ENCODE results near the gene GPR33. TPM values are rescaled to one million over a fixed set of nuclear protein-coding genes. Genes with fewer than 3 reads are reported as not detected.
"Not testable (repeated sequence)": the region's sequence is repeated elsewhere in the genome, so short reads cannot be mapped to it uniquely, and the experiment has no call there.

Gene GPR33
- total RNA-seq, 1 donor from 2014 or later, result not detected

DNA sequence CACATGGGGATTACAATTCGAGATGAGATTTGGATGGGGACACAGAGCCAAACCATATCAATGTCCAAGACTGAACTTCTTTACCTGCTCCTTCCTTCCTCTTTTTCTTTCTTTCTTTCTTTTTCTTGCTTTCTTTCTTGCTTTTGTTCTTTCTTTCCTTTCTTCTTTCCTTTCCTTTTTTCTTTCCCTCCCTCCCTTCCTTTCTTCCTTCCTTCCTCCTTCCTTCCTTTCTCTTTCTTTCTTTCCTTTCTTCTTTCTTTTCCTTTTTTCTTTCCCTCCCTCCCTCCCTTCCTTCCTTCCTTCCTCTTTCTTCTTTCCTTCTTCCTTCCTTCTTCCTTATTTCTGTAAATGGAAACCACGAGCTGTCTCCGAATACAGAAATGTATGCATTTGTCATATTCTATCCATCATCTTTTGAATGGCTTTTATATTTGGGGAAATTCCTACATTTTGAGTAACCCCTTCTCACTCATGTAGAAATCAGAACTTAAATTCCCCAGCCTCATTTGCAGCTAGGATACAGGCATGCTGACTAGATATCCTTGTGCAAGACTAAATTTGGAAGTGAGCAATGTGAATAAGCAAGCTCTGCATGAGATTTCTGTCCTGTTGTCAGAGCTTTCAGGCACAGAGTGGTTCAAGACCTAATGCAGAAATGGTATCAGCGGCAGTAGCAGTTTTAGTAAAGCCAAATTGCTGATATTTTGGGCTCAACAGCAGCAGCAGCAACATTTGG lies 11.5 kb downstream of the GPR33 start:
- Histone ChIP-seq H3K36me3 (ENCODE audit: control insufficient read depth, insufficient read depth, low read length) (no peaks in the 10 kb centered on the region), H3K4me3 (ENCODE audit: low read depth, low read length) (no peak overlapping the region), H3K27me3 (ENCODE audit: control insufficient read depth, insufficient read depth, low read length) (no peaks in the 10 kb centered on the region)
- no peak for DNase-seq (ENCODE audit: low read depth)
- TF ChIP-seq, protein P1, sequence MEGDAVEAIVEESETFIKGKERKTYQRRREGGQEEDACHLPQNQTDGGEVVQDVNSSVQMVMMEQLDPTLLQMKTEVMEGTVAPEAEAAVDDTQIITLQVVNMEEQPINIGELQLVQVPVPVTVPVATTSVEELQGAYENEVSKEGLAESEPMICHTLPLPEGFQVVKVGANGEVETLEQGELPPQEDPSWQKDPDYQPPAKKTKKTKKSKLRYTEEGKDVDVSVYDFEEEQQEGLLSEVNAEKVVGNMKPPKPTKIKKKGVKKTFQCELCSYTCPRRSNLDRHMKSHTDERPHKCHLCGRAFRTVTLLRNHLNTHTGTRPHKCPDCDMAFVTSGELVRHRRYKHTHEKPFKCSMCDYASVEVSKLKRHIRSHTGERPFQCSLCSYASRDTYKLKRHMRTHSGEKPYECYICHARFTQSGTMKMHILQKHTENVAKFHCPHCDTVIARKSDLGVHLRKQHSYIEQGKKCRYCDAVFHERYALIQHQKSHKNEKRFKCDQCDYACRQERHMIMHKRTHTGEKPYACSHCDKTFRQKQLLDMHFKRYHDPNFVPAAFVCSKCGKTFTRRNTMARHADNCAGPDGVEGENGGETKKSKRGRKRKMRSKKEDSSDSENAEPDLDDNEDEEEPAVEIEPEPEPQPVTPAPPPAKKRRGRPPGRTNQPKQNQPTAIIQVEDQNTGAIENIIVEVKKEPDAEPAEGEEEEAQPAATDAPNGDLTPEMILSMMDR (IDR thresholded peaks at IDR 0.05; ENCODE audit: insufficient read depth, low read length, poor library complexity, severe bottlenecking), result no peak

DNA sequence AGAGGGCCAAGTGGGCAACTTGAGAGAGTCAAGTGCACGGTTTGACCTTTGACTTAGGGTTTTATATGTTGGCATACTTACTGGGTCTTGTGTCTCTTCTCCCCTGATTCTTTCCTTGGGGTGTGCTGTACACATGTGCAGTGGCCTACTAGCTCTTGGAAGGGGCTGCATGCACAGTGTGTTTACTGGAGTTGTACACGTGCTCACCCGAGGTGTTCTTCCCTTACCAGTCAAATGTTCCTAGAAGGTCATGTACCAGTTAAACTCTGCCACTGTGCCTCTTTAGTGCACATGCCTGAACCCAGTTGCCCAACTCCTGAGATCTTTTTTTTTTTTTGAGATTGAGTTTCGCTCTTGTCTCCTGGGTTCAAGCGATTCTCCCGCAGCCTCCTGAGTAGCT lies 21.3 kb downstream of the GPR33 start:
- Histone ChIP-seq H3K27me3 (ENCODE audit: control insufficient read depth, insufficient read depth, low read length) (no peaks in the 10 kb centered on the region), H3K36me3 (ENCODE audit: control insufficient read depth, insufficient read depth, low read length) (no peaks in the 10 kb centered on the region), H3K4me3 (ENCODE audit: low read depth, low read length) (no peak overlapping the region)
- TF ChIP-seq, protein P1 (IDR thresholded peaks at IDR 0.05; ENCODE audit: insufficient read depth, low read length, poor library complexity, severe bottlenecking), result no peak
- DNase-seq (ENCODE audit: low read depth), result no peak

DNA sequence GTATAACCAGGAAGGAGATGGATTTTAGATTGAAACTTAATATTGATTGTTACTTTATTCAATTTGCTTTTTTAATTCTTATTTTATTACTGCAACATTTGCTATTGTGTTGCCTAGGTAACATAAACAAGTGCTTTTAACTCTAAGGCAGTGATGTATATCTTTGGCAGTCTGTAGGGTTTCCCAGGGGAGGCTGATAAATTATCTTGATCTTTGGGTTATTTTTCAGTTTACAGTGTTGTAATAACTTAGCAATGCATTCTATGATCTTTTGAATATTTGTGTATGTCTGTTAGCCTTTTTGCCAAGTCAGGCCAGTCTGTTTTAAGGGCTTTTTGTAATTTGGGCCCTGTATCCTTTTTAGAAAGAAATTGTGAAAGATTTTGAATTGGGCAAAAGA lies 22.7 kb downstream of the GPR33 start:
- no peak for DNase-seq (ENCODE audit: low read depth)
- TF ChIP-seq, protein P1 (IDR thresholded peaks at IDR 0.05; ENCODE audit: insufficient read depth, low read length, poor library complexity, severe bottlenecking), result no peak
- Histone ChIP-seq H3K36me3 (ENCODE audit: control insufficient read depth, insufficient read depth, low read length) (no peaks in the 10 kb centered on the region), H3K4me3 (ENCODE audit: low read depth, low read length) (no peak overlapping the region), H3K27me3 (ENCODE audit: control insufficient read depth, insufficient read depth, low read length) (no peaks in the 10 kb centered on the region)

DNA sequence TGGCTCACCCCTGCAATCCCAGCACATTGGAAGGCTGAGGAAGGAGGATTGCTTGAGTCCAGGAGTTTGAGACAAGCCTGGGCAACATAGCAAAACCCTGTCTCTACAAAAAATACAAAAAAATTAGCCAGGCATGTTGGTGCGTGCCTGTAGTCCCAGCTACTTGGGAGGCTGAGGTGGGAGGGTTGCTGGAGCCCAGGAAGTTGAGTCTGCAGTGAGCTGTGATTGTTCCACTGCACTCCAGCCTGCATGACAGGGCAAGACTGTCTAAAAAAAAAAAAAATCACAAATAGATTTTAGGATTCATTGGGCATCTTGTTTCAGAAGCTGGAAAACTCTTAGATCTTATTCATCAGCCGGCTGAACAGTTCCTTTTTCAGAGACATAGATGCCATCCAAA lies 25.4 kb downstream of the GPR33 start:
- H3K36me3 ChIP-seq (ENCODE audit: control insufficient read depth, insufficient read depth, low read length); DNase-seq (ENCODE audit: low read depth); H3K27me3 ChIP-seq (ENCODE audit: control insufficient read depth, insufficient read depth, low read length); H3K4me3 ChIP-seq (ENCODE audit: low read depth, low read length): not testable (repeated sequence)

GRCh38 chr14:31461545-31461944 lies 26.3 kb downstream of the GPR33 start:
- Histone ChIP-seq H3K27me3 (ENCODE audit: control insufficient read depth, insufficient read depth, low read length) (no peaks in the 10 kb centered on the region), H3K4me3 (ENCODE audit: low read depth, low read length) (no peak overlapping the region), H3K36me3 (ENCODE audit: control insufficient read depth, insufficient read depth, low read length) (no peaks in the 10 kb centered on the region)
- DNase-seq (ENCODE audit: low read depth), result no peak
- TF ChIP-seq, protein P1 (IDR thresholded peaks at IDR 0.05; ENCODE audit: insufficient read depth, low read length, poor library complexity, severe bottlenecking), result no peak

DNA sequence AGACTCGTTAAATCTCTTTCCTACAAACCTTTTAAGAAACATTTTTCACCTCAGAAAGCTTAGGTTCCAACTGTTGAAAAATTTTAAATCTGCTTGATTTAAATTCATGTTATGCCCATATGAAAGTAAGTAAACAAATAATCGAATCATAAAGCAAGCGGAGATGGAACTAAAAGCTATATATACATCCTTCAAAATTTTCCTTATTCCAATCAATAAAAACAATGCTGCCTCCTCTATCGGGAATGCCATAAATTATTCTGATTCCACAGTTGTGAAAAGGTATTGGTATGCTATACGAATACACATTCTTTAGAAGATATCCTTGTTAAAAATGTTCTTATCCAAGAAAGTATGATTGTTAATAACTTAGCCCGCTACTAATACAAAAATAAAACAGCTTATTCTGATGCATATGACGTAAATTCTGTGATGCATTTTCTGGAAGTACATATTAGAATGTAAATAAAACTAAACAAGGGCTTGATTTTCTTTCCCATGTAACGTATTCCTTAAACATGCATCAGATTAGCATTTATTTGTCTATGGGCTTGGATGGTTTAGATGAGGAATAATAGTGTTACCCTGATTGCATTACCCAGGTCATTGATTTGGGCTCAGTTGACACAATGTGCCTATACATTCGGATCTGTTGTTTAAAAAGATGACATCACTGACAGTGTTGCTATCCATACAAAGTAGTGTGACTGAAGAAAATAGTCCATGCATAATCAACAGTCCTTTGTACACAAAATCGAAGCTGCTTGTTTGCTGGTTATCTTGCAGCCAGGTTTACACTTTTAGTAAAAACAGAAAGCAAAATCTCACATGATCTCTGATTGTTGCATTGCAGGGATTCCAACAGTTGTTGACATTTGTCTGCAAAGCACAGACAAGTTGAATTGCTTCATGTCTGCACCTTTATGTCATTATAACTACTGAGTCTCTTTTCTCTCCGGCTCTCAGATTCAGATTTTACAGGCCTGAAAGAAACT lies 29.9 kb downstream of the GPR33 start:
- no peak for DNase-seq (ENCODE audit: low read depth)
- no peaks in the 10 kb centered on the region for H3K27me3 ChIP-seq (ENCODE audit: control insufficient read depth, insufficient read depth, low read length)
- no peaks in the 10 kb centered on the region for H3K36me3 ChIP-seq (ENCODE audit: control insufficient read depth, insufficient read depth, low read length)
- TF ChIP-seq, protein P1 (IDR thresholded peaks at IDR 0.05; ENCODE audit: insufficient read depth, low read length, poor library complexity, severe bottlenecking), result no peak
- peak overlapping the region; percentile 72 for H3K4me3 ChIP-seq (ENCODE audit: low read depth, low read length)

Data from kidney epithelial cell (primary cell).